Measurements from ENCODE around the gene RIBC1. TPM values are rescaled to one million over a fixed set of nuclear protein-coding genes. Genes with fewer than 3 reads are reported as not detected.

RIBC1 gene
- 1 to 10 TPM in 1 of 4 donors, under 1 TPM in 1, not detected in 2; 0.79 to 1.1 TPM for total RNA-seq

- H3K36me3 ChIP-seq: no peaks in the 10 kb centered on the region
- peak within 1 kb of the TSS; percentile 85 to 95 (median 92) for H3K27ac ChIP-seq
- 27% methylated on average over 17 of the region's 17 CpGs; no CpG with 5 or more reads in 1 of the 2 donors for WGBS, 2 donors (ENCODE audit: low coverage in 1 of 2)
- H3K9me3 ChIP-seq: no peaks in the 10 kb centered on the region
- intact Hi-C loops (cut with DNase I; ENCODE audit: low total_unique reads): no loop called here
- no peak for TF ChIP-seq EP300 (IDR thresholded peaks at IDR 0.05; ENCODE audit: low read depth)
- H3K27me3 ChIP-seq: no peaks in the 10 kb centered on the region
- H3K4me1 ChIP-seq: peaks cover 10 to 18% (median 15%) of the 10 kb centered on the region in 4 donors
- DNase-seq: no peak
- peak within 1 kb of the TSS; percentile 49 to 79 (median 58) for H3K4me3 ChIP-seq
- in situ Hi-C loops (cut with MboI; ENCODE audit: low pct_ligation_motif_present in 1 of 4, low pct_unique_long_range_greater_than_20kb in 1 of 4, low sequenced_read_pairs in 3 of 4): no loop called here
These were observed at the start of gene RIBC1 for GRCh38 chrX:53422861-53423306. Gene RIBC1, plus strand, starts transcription at chrX:53422873. Its CDS starts 3,404 bp downstream, at chrX:53426277.

GRCh38 chrX:53373307-53373706 lies 49.4 kb upstream of the RIBC1 start:
- Histone ChIP-seq H3K4me1 (no peaks in the 10 kb centered on the region), H3K27me3 (no peaks in the 10 kb centered on the region), H3K27ac (no peak overlapping the region), H3K4me3 (no peak overlapping the region), H3K9me3 (no peaks in the 10 kb centered on the region), H3K36me3 (no peaks in the 10 kb centered on the region)
- in situ Hi-C loops (cut with MboI; ENCODE audit: low pct_ligation_motif_present in 1 of 4, low pct_unique_long_range_greater_than_20kb in 1 of 4, low sequenced_read_pairs in 3 of 4): no loop called here
- TF ChIP-seq EP300 (IDR thresholded peaks at IDR 0.05; ENCODE audit: low read depth): no peak
- TF ChIP-seq POLR2A (IDR thresholded peaks at IDR 0.05): no peak
- no peak for TF ChIP-seq POLR2AphosphoS5 (IDR thresholded peaks at IDR 0.05)
- no peak for TF ChIP-seq CTCF (IDR thresholded peaks at IDR 0.05)
- no peak for DNase-seq
- intact Hi-C loops (cut with DNase I; ENCODE audit: low total_unique reads): no loop called here
- WGBS, 2 donors (ENCODE audit: low coverage in 1 of 2): 57 to 67% methylated on average over 1 to 2 of the region's 2 CpGs

GRCh38 chrX:53374222-53374820 lies 48.4 kb upstream of the RIBC1 start:
- DNase-seq: no peak
- WGBS, 2 donors (ENCODE audit: low coverage in 1 of 2): 84% methylated on average over 7 of the region's 7 CpGs; no CpG with 5 or more reads in 1 of the 2 donors
- Histone ChIP-seq H3K27ac (no peak overlapping the region), H3K4me1 (no peaks in the 10 kb centered on the region), H3K27me3 (no peaks in the 10 kb centered on the region), H3K4me3 (no peak overlapping the region), H3K9me3 (no peaks in the 10 kb centered on the region), H3K36me3 (no peaks in the 10 kb centered on the region)
- intact Hi-C loops (cut with DNase I; ENCODE audit: low total_unique reads) (no loop called here), in situ Hi-C loops (cut with MboI; ENCODE audit: low pct_ligation_motif_present in 1 of 4, low pct_unique_long_range_greater_than_20kb in 1 of 4, low sequenced_read_pairs in 3 of 4) (no loop called here)
- TF ChIP-seq POLR2AphosphoS5 (IDR thresholded peaks at IDR 0.05): no peak
- TF ChIP-seq POLR2A (IDR thresholded peaks at IDR 0.05): no peak
- TF ChIP-seq CTCF (IDR thresholded peaks at IDR 0.05): no peak
- no peak for TF ChIP-seq EP300 (IDR thresholded peaks at IDR 0.05; ENCODE audit: low read depth)

GRCh38 chrX:53374923-53375322 lies 47.8 kb upstream of the RIBC1 start:
- H3K4me1 ChIP-seq: no peaks in the 10 kb centered on the region
- no peaks in the 10 kb centered on the region for H3K9me3 ChIP-seq
- no peaks in the 10 kb centered on the region for H3K36me3 ChIP-seq
- H3K4me3 ChIP-seq: no peak overlapping the region
- in situ Hi-C loops (cut with MboI; ENCODE audit: low pct_ligation_motif_present in 1 of 4, low pct_unique_long_range_greater_than_20kb in 1 of 4, low sequenced_read_pairs in 3 of 4): no loop called here
- H3K27me3 ChIP-seq: no peaks in the 10 kb centered on the region
- TF ChIP-seq CTCF (IDR thresholded peaks at IDR 0.05) (no peak), EP300 (IDR thresholded peaks at IDR 0.05; ENCODE audit: low read depth) (no peak), POLR2AphosphoS5 (IDR thresholded peaks at IDR 0.05) (no peak), POLR2A (IDR thresholded peaks at IDR 0.05) (no peak)
- intact Hi-C loops (cut with DNase I; ENCODE audit: low total_unique reads): no loop called here
- no peak for DNase-seq
- no peak overlapping the region for H3K27ac ChIP-seq

GRCh38 chrX:53376888-53377287 lies 45.8 kb upstream of the RIBC1 start:
- in situ Hi-C loops (cut with MboI; ENCODE audit: low pct_ligation_motif_present in 1 of 4, low pct_unique_long_range_greater_than_20kb in 1 of 4, low sequenced_read_pairs in 3 of 4) (no loop called here), intact Hi-C loops (cut with DNase I; ENCODE audit: low total_unique reads) (no loop called here)
- H3K27ac ChIP-seq: no peak overlapping the region
- H3K4me1 ChIP-seq: no peaks in the 10 kb centered on the region
- no peaks in the 10 kb centered on the region for H3K9me3 ChIP-seq
- H3K4me3 ChIP-seq: no peak overlapping the region
- DNase-seq: no peak
- TF ChIP-seq EP300 (IDR thresholded peaks at IDR 0.05; ENCODE audit: low read depth) (no peak), CTCF (IDR thresholded peaks at IDR 0.05) (no peak), POLR2A (IDR thresholded peaks at IDR 0.05) (no peak), POLR2AphosphoS5 (IDR thresholded peaks at IDR 0.05) (no peak)
- WGBS, 2 donors (ENCODE audit: low coverage in 1 of 2): 89% methylated on average over 6 of the region's 6 CpGs; no CpG with 5 or more reads in 1 of the 2 donors
- H3K36me3 ChIP-seq: no peaks in the 10 kb centered on the region
- no peaks in the 10 kb centered on the region for H3K27me3 ChIP-seq

Measured in transverse colon (tissue), 4 donors.